ENCODE results near the gene RNF220. TPM values are rescaled to one million over a fixed set of nuclear protein-coding genes. Genes with fewer than 3 reads are reported as not detected.
A peak's percentile ranks its signal among the peaks of the same experiment; 100 is the strongest.

The RNF220 gene
- total and polyA plus RNA-seq, 2 donors from 2014 or later, result 66.9 to 69.0 TPM

DNA sequence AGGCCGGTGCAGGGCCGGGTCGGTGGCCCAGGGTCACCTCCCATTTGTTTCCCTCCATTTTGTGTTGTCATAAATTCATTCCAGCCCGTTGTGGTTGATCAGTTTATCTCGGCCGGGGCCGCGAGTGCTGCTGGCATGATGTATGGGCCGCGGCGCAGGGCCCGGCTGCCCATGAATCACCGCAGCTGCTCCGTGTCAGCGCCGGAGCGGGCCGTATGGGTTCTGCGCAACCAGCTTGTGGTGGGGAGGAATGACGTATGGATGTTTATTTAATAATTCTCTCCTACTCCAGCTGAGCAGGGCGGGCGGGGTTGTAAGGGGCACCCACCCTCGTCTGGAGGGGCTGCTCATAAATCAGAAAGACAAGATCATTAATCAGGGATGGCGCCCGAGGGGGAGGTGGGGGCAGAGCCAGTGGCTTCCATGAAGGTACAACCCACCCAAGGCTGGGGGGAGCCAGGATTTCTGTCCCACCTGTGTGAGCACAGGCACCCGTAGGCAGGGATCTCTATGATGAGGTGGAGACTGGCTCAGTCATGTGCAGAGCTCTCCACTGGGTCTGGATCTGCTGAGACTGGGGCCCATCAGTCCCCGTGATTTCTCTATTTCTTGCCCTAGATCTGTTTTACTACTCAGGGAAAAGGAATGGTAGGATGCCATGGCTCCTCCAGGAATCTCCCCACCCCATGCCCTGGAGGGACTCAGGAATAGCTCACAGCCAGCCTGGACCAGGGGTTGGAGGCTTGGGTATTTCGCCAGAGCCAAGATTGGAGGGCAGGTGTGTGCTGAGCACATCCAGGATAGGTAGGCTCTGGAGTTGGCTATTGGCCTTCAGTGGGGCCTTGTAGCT, 241.4 kb downstream of the RNF220 start:
- Histone ChIP-seq H3K27ac (ENCODE audit: low read depth in 2 of 2, low read length in 2 of 2) (no peak overlapping the region), H3K36me3 (ENCODE audit: control insufficient read depth in 2 of 3, insufficient read depth in 3 of 3, low read length in 3 of 3) (peaks cover 2 to 54% (median 30%) of the 10 kb centered on the region in 3 donors), H3K4me3 (ENCODE audit: low read length in 3 of 3) (no peak overlapping the region), H3K9ac (ENCODE audit: low read length in 3 of 3) (no peak overlapping the region), H3K27me3 (ENCODE audit: control insufficient read depth, insufficient read depth, low read length) (no peaks in the 10 kb centered on the region), H3K4me1 (ENCODE audit: control insufficient read depth in 2 of 3, insufficient read depth in 2 of 3, low read depth in 1 of 3, low read length in 3 of 3) (no peaks in the 10 kb centered on the region), H3K9me3 (ENCODE audit: control insufficient read depth in 2 of 3, insufficient read depth in 1 of 3, low read length in 3 of 3) (no peaks in the 10 kb centered on the region)
- DNase-seq (peak; percentile 68 to 79 (median 69)), FAIRE-seq (no peak)
- TF ChIP-seq, protein P1, sequence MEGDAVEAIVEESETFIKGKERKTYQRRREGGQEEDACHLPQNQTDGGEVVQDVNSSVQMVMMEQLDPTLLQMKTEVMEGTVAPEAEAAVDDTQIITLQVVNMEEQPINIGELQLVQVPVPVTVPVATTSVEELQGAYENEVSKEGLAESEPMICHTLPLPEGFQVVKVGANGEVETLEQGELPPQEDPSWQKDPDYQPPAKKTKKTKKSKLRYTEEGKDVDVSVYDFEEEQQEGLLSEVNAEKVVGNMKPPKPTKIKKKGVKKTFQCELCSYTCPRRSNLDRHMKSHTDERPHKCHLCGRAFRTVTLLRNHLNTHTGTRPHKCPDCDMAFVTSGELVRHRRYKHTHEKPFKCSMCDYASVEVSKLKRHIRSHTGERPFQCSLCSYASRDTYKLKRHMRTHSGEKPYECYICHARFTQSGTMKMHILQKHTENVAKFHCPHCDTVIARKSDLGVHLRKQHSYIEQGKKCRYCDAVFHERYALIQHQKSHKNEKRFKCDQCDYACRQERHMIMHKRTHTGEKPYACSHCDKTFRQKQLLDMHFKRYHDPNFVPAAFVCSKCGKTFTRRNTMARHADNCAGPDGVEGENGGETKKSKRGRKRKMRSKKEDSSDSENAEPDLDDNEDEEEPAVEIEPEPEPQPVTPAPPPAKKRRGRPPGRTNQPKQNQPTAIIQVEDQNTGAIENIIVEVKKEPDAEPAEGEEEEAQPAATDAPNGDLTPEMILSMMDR (IDR thresholded peaks at IDR 0.05; ENCODE audit: borderline replicate concordance, extremely low read depth, insufficient read depth), result no peak
- intact Hi-C loops (cut with DNase I), result no loop called here

DNA sequence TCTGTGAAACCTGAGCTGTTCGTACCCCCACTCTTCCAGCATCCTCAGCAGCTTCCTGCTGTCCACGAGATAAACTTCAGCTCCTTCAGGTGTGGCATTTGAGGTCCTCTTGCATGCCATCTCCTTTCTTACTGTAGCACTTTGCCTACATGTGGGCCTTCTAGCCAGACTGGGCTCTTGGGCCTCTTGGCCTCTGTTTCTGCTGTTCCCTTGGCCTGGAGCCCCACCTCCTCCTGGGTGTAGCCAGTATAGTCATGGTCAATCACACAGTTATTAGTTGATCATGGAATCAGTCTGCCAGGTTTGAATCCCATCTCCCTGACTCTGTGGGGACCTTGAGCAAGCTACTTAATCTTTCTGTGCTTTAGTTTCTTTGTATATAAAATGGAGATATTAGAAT, 242.8 kb downstream of the RNF220 start:
- H3K9ac ChIP-seq (ENCODE audit: low read length in 3 of 3), result no peak overlapping the region
- intact Hi-C loops (cut with DNase I), result no loop called here

DNA sequence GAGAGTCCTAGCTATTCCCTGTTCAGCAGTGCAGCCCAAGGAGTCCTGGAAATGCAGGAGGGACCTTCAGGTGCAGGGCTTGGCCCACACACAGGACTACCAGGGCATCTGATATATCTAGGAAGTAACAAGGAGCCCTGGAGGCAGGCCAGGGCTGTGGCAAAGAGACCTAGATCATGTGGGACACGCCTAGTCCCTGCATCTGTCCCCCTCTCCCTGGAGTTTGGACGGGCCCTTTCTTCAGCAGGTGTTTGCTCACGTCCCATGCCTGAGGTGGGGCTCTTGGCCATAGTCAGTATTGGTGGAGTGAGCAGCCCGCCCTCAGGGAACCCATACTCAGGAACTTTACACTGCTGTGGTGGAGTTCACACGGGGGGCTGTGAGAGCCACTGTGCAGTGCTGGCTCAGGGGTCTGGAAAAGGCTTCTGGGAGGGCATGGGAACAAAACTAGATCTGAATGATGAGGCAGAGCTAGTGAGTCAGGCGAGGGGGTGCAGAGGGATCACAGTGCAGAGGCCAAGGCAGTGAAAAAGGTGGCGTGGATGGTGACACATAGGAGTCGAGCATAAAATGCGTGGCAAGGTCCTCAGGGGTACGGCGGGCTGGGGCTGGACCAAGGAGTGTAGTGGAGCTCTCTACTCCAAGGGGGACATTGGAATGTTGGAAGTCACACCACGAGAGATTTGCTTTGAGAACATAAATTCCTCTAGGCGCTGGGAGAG, 243.6 kb downstream of the RNF220 start:
- intact Hi-C loops (cut with DNase I), result no loop called here
- TF ChIP-seq, protein P1 (IDR thresholded peaks at IDR 0.05; ENCODE audit: borderline replicate concordance, extremely low read depth, insufficient read depth), result no peak
- no peak overlapping the region for H3K9ac ChIP-seq (ENCODE audit: low read length in 3 of 3)
- FAIRE-seq (no peak), DNase-seq (no peak)
- no peak overlapping the region for H3K27ac ChIP-seq (ENCODE audit: low read depth in 2 of 2, low read length in 2 of 2)
- no peaks in the 10 kb centered on the region for H3K9me3 ChIP-seq (ENCODE audit: control insufficient read depth in 2 of 3, insufficient read depth in 1 of 3, low read length in 3 of 3)
- H3K27me3 ChIP-seq (ENCODE audit: control insufficient read depth, insufficient read depth, low read length), result no peaks in the 10 kb centered on the region
- H3K4me3 ChIP-seq (ENCODE audit: low read length in 3 of 3), result no peak overlapping the region
- H3K36me3 ChIP-seq (ENCODE audit: control insufficient read depth in 2 of 3, insufficient read depth in 3 of 3, low read length in 3 of 3), result peaks cover 2 to 33% (median 22%) of the 10 kb centered on the region in 3 donors
- H3K4me1 ChIP-seq (ENCODE audit: control insufficient read depth in 2 of 3, insufficient read depth in 2 of 3, low read depth in 1 of 3, low read length in 3 of 3), result no peaks in the 10 kb centered on the region

More for the DNA sequence above, 242.8 kb downstream of the RNF220 start:
- FAIRE-seq (no peak), DNase-seq (no peak)
- H3K27ac ChIP-seq (ENCODE audit: low read depth in 2 of 2, low read length in 2 of 2), result no peak overlapping the region
- no peaks in the 10 kb centered on the region for H3K27me3 ChIP-seq (ENCODE audit: control insufficient read depth, insufficient read depth, low read length)
- H3K4me3 ChIP-seq (ENCODE audit: low read length in 3 of 3), result no peak overlapping the region
- peaks cover 2 to 41% (median 24%) of the 10 kb centered on the region in 3 donors for H3K36me3 ChIP-seq (ENCODE audit: control insufficient read depth in 2 of 3, insufficient read depth in 3 of 3, low read length in 3 of 3)
- no peaks in the 10 kb centered on the region for H3K9me3 ChIP-seq (ENCODE audit: control insufficient read depth in 2 of 3, insufficient read depth in 1 of 3, low read length in 3 of 3)
- H3K4me1 ChIP-seq (ENCODE audit: control insufficient read depth in 2 of 3, insufficient read depth in 2 of 3, low read depth in 1 of 3, low read length in 3 of 3), result no peaks in the 10 kb centered on the region
- TF ChIP-seq, protein P1 (IDR thresholded peaks at IDR 0.05; ENCODE audit: borderline replicate concordance, extremely low read depth, insufficient read depth), result no peak

Measured in kidney (tissue), 14 donors.